MCF 10A (cell line): Measurements from ENCODE around the gene TCERG1. TPM values are rescaled to one million over a fixed set of nuclear protein-coding genes. Genes with fewer than 3 reads are reported as not detected.

ENCODE experiments used
- BruUV-seq: library from RNA; stranded (reverse); fragments of 400-500 nt; replicated peaks from 2 replicates; lab custom pipeline; 2021; lab: Mats Ljungman, UMichigan
- CTCF ChIA-PET: fragments of 300-600 bp; sonication (Branson Sonifier 250); formaldehyde crosslinking; extraction: SDS; loops from one replicate; lab custom pipeline; 2021; ENCODE audit warnings: antibody characterized with exemption, inconsistent platforms; lab: Yijun Ruan, JAX
- POLR2A ChIA-PET: fragments of 300-600, 350-650 bp; sonication (Branson Sonifier 250); formaldehyde crosslinking; extraction: SDS; loops from one replicate; lab custom pipeline; 2020; ENCODE audit warnings: antibody characterized with exemption, inconsistent platforms; lab: Yijun Ruan, JAX
- DNase-seq: peaks from one replicate; pipeline ENCODE4 v3.0.0-alpha.2; 2018; ENCODE audit not compliant: unreplicated experiment
- H3K27ac Mint-ChIP-seq: one replicate; pipeline ENCODE4 v1.8.0; 2022; ENCODE audit warnings: mild to moderate bottlenecking, low read depth, mixed read lengths; ENCODE audit not compliant: unreplicated experiment
- H3K27me3 Mint-ChIP-seq: one replicate; pipeline ENCODE4 v1.8.0; 2022; ENCODE audit warnings: mixed read lengths; ENCODE audit not compliant: insufficient read depth, unreplicated experiment
- H3K36me3 Mint-ChIP-seq: one replicate; pipeline ENCODE4 v1.8.0; 2022; ENCODE audit warnings: mild to moderate bottlenecking, moderate library complexity, mixed read lengths; ENCODE audit not compliant: insufficient read depth, unreplicated experiment
- H3K4me1 Mint-ChIP-seq: one replicate; pipeline ENCODE4 v1.8.0; 2022; ENCODE audit warnings: mixed read lengths; ENCODE audit not compliant: insufficient read depth, unreplicated experiment
- H3K4me3 Mint-ChIP-seq: one replicate; pipeline ENCODE4 v1.8.0; 2022; ENCODE audit warnings: mild to moderate bottlenecking, moderate library complexity, mixed read lengths; ENCODE audit not compliant: unreplicated experiment
- H3K9me3 Mint-ChIP-seq: one replicate; pipeline ENCODE4 v1.8.0; 2022; ENCODE audit warnings: mixed read lengths; ENCODE audit not compliant: unreplicated experiment
- CTCF ChIP-seq: fragments of 200-600 bp; IDR thresholded peaks from one replicate; pipeline ENCODE4 v1.8.0; 2022; ENCODE audit warnings: antibody characterized with exemption, mild to moderate bottlenecking; ENCODE audit not compliant: unreplicated experiment
- intact Hi-C: fragments of 100-400 bp; cut with micrococcal nuclease; formaldehyde crosslinking; loops from 2 replicates; pipeline ENCODE4 v1.14.1; 2022
- total RNA-seq: library from RNA; stranded (reverse); gene quantifications from 2 replicates; pipeline ENCODE4 v1.2.3, GENCODE V29; 2022

TCERG1 gene
- total RNA-seq, 1 experiment from 2014 or later: 134 TPM

GRCh38 chr5:146410272-146410671, 36.9 kb upstream of the TCERG1 start:
- Mint-ChIP-seq H3K36me3 (no peaks in the 10 kb centered on the region), H3K4me3 (no peak overlapping the region), H3K9me3 (no peaks in the 10 kb centered on the region), H3K4me1 (peaks cover 13% of the 10 kb centered on the region), H3K27ac (no peak overlapping the region), H3K27me3 (no peaks in the 10 kb centered on the region)
- CTCF ChIA-PET: interaction anchor here (1.5 to 5.2 kb wide), 2 partner anchors 17 to 116 kb away, joined by 4 to 28 read pairs; no protein-coding TSS in a partner anchor
- DNase-seq: no peak
- intact Hi-C loops: no loop called here
- TF ChIP-seq CTCF: no peak
- no TSS peak for BruUV-seq
- POLR2A ChIA-PET: interaction anchor here (0.6 to 2.2 kb wide), 3 partner anchors 9 to 111 kb away, joined by 5 to 10 read pairs (median 5); no protein-coding TSS in a partner anchor

- no peaks in the 10 kb centered on the region for H3K27me3 Mint-ChIP-seq
- TF ChIP-seq CTCF: no peak
- no TSS peak for BruUV-seq
- intact Hi-C loops: loop anchor here (10.0 kb wide), 3 partner anchors 345 to 595 kb away; no protein-coding TSS in a partner anchor
- H3K9me3 Mint-ChIP-seq: no peaks in the 10 kb centered on the region
- no peaks in the 10 kb centered on the region for H3K4me1 Mint-ChIP-seq
- no peak overlapping the region for H3K27ac Mint-ChIP-seq
- DNase-seq: no peak
- POLR2A ChIA-PET: interaction anchor here (2.3 kb wide), 1 partner anchor 10 kb away, joined by 10 read pairs; no protein-coding TSS in a partner anchor
- CTCF ChIA-PET: no interaction called here
- H3K4me3 Mint-ChIP-seq: no peak overlapping the region
- no peaks in the 10 kb centered on the region for H3K36me3 Mint-ChIP-seq
Measured at GRCh38 chr5:146419696-146420095, 27.4 kb upstream of the TCERG1 start.

GRCh38 chr5:146425023-146425422, 22.1 kb upstream of the TCERG1 start:
- Mint-ChIP-seq H3K27me3 (no peaks in the 10 kb centered on the region), H3K27ac (no peak overlapping the region), H3K4me1 (no peaks in the 10 kb centered on the region), H3K4me3 (no peak overlapping the region), H3K36me3 (no peaks in the 10 kb centered on the region), H3K9me3 (no peaks in the 10 kb centered on the region)
- BruUV-seq: no TSS peak
- POLR2A ChIA-PET: interaction anchor here (0.6 to 1.6 kb wide), 4 partner anchors 9 to 140 kb away, joined by 3 to 4 read pairs (median 3); no protein-coding TSS in a partner anchor
- CTCF ChIA-PET: interaction anchor here (0.6 to 5.9 kb wide), 17 partner anchors 10 to 516 kb away, joined by 3 to 51 read pairs (median 3); partner anchors contain the start of gene TCERG1
- TF ChIP-seq CTCF: no peak
- intact Hi-C loops: loop anchor here (5.0 to 10.0 kb wide), 4 partner anchors 350 to 600 kb away; no protein-coding TSS in a partner anchor
- no peak for DNase-seq

GRCh38 chr5:146426305-146426704, 20.8 kb upstream of the TCERG1 start:
- CTCF ChIA-PET: interaction anchor here (0.5 to 5.9 kb wide), 27 partner anchors 8 to 386 kb away, joined by 3 to 51 read pairs (median 13); partner anchors contain the start of gene TCERG1

More at GRCh38 chr5:146426305-146426704, 20.8 kb upstream of the TCERG1 start:
- H3K27ac Mint-ChIP-seq: no peak overlapping the region
- no peaks in the 10 kb centered on the region for H3K9me3 Mint-ChIP-seq
- BruUV-seq: no TSS peak
- H3K27me3 Mint-ChIP-seq: no peaks in the 10 kb centered on the region
- TF ChIP-seq CTCF: no peak
- no peaks in the 10 kb centered on the region for H3K36me3 Mint-ChIP-seq
- H3K4me3 Mint-ChIP-seq: no peak overlapping the region
- no peaks in the 10 kb centered on the region for H3K4me1 Mint-ChIP-seq
- intact Hi-C loops: loop anchor here (2.0 to 10.0 kb wide), 5 partner anchors 352 to 730 kb away; no protein-coding TSS in a partner anchor
- POLR2A ChIA-PET: interaction anchor here (1.9 kb wide), 1 partner anchor 142 kb away, joined by 5 read pairs; no protein-coding TSS in a partner anchor
- no peak for DNase-seq
